DMS53 treated with DMSO at 0.1 percent for 48 hours (cell line): ENCODE data around the gene GAB2.
A peak's percentile ranks its signal among the peaks of the same experiment; 100 is the strongest.
"Not testable (repeated sequence)": the region's sequence is repeated elsewhere in the genome, so short reads cannot be mapped to it uniquely, and the experiment has no call there.

ENCODE experiments used
- DNase-seq: peaks from one replicate; lab custom pipeline; 2025; ENCODE audit not compliant: unreplicated experiment; lab: John Stamatoyannopoulos, UW

Gene GAB2

DNA sequence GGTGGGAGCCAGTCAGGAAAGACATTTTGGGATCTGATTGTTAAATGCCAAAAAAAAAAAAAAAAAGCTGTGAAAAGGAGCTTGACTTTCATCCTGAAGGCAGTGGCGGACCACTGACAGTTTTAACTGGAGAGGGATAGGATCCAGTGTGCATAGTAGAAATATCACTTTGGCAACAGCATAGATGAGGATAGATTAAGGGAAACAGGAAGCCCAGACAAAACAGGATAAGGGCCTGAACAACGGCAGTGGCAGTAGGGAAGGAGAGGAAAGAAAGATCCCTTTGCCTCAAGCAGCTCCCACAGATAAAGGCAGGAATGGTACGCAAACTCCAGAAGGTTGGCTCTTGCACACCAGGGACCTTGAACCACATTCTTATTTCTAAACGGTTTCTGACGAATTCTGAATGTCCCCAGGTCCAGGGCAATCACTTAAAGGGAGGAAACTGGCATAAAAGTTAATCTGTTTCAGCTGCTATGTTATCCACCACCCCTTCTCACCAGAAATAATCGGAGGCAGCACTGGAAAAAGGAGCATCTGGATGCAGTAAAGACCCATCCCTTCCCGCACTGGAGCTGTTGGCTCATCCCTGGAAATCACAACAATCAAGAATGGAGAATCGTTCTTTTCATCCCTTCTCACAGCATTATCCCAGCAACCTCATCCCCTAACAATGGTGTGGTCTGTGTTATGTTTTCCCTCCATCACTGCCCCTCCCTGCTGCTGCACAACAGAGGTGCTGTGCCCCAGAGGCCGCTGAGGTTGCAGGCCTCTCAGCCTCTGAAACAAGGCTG is 99.1 kb downstream of the GAB2 start:
- no peak for DNase-seq

DNA sequence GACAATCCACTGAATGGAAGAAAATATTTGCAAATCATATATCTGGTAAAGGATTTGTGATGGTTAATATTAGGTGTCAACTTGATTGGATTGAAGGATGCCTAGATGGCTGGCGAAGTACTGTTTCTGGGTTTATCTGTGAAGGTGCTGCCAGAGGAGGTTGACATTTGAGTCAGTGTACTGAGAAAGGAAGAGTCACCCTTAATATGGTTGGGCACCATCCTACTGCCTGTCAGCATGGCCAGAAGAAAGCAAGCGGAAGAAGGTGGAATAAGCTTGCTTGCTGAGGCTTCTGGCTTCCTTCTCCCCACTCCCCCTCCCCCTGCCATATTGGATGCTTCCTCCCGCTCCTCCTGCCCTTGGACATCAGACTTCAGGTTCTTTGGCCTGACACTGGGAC is 101.9 kb downstream of the GAB2 start:
- no peak for DNase-seq

DNA sequence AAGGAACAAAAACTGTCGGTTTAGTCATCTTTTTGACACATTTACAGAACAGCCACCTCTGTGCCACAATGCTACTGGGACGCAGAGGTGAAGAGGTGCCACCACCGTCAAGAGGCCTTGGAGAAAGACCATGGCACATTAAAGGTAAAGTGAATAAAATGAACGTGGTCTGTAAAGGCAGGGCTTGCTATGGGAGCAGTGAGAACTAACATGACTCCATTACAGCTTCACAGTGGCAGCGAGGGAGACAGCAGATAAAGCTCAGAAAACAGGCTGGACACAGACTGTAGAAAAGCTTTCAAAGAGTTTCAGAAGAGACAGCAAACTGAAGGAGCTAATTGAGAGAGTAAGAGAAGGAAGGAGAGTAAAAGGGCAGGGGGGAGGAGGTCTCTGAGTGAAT is 102.9 kb downstream of the GAB2 start:
- DNase-seq: no peak

DNA sequence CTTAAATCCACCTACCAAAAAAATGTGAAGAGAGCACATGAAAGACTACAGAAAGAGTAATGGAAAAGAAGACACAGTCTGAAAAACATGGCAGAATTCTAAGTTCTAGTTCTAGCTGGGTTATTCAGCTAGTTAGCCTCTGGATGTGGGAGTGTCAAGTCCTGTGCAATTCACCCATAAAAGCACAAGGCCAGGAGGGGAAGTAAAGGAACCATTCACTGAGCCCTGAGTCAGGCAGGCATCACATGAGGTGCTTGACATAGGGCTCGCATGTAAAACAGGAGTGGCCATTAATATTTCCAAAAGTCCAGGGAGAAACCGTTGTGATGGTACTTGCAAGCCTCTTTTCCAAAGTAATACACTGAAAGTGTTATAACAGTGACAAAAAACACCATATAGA is 103.7 kb downstream of the GAB2 start:
- DNase-seq: no peak

DNA sequence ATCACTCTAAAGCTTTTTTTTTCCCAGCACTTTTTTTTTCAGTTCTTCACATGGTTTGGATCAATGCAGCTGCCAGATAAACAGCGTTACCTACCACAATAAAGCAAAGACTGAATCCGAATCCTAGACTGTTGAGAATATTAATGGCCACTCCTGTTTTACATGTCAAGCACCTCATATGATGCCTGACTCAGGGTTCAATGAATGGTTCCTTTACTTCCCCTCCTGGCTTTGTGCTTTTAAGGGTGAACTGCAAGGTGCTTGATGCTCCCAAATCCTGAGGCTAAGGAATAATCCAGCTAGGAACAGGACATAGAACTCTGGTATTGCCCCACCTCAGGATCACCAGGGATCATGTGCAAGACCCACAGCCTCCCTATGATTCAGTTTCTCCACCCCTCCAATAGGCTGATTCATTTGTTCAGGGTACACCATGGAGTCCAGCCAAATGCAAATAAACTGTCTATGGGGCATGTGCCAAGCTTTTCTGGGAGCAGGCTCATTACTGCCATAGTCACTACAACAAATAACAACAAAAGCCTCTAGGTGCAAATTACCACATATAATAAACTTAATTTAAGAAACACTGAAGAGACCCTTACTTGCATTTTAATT is 104.3 kb downstream of the GAB2 start:
- DNase-seq: no peak

DNA sequence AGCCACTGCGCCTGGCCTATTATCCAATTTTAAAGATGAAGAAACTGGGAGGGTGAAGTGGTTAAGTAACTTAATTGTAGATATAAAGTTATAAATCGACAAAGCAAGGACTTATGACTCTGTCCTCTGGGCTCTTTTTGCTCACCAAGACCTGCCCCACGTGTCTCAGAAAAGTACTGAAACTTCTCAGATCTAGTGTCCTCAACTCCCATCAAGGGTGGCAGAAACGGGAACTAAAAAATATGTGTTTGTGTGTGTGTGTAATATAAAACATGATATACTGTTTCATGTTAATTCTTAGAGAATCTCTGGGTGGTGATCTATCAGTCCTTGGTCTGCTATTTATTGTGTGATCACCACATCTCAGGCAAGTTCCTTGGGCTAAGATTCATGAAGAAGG is 104.9 kb downstream of the GAB2 start:
- no peak for DNase-seq

DNA sequence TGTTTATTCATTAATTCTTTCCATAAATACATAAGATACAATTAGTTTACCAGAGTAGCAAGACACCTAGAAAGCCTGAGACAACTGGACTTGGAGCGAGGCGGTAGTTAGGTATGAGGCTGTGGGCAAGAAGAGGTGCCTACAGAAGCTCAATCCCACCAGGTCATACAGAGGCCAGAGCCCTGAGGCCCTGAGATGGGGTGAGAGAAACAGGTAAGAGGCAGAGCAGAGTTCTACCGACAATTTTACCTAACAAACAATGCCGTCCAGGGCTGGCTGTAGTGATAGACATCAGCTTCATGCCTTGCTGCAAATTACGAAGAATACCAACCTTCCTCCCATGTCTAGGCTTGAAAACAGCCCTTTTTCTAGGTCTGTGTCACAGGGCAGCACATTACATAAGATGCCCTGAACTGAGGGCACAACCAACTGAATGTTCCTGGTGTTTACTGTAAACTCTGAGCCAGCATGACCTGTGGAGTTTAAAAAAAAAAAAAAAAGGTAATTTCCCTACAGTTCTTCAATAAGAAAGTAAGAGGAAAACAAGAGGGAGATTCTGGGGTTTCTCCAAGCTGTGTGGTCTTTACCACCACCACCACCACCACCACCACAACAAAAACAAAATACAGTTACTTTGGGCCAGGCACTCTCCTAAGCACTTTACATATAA is 105.8 kb downstream of the GAB2 start:
- DNase-seq: no peak

DNA sequence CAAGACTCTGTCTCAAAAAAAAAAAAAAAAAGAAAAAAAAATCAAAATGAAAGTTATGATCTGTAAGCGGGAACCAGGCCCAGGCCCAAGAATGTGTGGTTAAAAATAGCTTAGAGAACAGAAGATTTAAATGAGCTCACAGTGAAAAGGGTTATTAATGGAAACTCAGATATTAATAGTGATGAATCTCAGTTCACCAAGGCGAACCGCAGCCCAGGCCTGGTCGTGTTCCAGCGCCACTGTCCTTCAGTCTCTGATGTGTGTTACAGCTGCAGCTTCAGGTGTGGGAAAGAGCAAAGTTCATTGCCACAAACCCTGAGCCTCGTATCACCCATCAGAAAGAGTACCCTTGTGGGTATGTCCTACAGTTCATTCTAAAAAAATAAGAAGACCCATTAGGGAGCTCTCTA is 107.1 kb downstream of the GAB2 start:
- DNase-seq: no peak

DNA sequence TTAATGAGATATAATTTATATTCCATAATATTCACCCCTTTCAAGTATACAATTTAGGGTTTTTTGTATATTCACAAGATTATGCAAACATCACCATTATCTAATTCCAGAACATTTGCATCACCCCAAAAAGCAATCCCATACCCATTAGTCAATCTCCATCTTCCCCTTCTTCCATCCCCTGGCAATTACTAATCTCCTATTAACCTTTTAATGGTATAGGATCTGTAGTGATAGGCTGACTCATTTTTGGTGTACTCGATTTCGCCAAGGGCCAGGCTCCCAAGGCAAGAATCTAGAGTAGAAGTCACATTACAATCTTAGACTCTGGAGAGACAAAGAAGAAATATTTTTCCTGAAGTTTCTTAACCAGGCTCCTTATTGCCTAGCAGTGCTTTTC is 113.4 kb downstream of the GAB2 start:
- DNase-seq: no peak

DNA sequence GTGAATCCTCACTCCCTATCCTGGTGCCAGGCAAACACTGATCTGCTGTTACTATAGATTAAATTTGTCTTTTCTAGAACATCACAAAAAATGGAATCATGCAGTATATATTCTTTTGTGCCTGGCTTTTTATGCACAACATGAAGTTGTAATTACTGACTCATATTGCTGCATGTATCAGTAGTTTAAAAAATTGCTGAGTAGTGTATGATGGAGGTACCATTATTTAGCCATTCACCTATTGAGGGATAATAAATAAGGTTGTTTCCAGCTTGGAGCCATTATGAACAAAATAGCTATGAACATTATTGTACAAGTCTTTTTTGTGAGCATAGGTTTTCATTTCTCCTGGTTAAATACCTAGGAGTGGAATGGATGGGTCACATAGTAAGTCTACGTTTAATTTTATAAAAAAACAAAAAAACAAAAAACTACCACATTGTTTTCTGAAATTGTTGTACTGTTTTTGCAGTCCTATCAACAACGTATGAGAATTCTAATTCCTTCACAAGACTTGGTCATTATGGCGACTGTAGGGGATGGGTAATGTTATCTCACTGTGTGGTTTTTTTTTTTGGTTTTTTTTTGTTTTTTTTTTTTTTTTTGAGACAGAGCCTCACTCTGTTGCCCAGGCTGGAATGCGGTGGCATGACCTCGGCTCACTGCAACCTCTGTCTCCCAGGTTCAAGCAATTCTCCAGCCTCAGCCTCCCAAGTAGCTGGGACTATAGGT is 117.3 kb downstream of the GAB2 start:
- no peak for DNase-seq

DNA sequence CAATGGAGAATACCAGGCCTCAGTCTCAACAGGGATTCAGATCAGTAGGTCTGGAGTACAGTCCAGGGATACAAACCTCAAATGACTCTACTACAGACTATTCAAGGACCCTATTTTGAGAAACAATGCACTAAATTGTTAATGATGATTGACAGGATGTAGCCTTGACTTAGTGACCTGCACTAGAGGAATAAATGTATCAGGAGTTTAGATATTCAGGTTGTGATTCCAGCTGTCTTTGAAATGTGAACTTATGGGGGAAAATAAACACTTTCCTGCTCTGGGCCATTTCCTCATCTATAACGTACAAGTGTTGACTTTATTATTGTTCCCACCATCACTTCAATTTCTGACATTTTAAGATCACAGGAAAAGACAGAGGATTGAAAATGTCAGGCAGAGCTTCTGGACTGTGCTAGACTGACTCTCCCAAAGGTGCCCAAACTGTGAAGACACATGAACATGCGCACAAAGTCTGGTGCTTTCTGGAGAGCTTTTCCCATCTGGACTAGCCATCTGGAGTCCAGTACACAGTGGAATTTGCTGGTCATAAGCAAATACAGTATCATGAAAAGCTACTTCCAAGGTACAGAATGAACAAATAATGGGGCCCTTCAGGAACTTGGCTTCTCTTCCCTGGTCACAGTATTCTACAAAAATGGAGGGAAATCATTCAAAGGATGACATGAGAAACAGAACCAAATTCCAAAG is 118.5 kb downstream of the GAB2 start:
- peak; percentile 68 for DNase-seq

DNA sequence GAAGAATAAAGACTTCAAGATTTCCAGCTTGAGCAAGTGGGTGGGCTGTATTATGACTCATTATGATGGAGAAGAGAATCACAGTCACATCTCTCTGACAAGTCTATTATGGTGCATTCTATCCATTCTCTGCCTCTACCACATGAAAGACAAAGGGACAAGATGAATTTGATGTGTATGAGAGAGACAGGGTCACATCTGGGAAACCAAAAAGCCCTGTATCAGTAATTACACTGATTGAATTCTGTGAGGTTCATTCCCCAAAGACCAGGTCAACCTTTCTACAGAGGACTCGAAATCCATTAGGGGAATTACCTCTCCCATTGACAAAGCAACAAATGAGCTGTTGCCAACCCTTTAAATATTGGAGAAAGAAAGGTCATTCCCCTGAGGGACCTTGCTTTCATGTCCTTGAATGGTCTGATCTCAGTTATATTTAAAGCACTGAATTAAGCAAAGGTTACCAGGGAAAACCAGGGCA is 119.3 kb downstream of the GAB2 start:
- DNase-seq: no peak

DNA sequence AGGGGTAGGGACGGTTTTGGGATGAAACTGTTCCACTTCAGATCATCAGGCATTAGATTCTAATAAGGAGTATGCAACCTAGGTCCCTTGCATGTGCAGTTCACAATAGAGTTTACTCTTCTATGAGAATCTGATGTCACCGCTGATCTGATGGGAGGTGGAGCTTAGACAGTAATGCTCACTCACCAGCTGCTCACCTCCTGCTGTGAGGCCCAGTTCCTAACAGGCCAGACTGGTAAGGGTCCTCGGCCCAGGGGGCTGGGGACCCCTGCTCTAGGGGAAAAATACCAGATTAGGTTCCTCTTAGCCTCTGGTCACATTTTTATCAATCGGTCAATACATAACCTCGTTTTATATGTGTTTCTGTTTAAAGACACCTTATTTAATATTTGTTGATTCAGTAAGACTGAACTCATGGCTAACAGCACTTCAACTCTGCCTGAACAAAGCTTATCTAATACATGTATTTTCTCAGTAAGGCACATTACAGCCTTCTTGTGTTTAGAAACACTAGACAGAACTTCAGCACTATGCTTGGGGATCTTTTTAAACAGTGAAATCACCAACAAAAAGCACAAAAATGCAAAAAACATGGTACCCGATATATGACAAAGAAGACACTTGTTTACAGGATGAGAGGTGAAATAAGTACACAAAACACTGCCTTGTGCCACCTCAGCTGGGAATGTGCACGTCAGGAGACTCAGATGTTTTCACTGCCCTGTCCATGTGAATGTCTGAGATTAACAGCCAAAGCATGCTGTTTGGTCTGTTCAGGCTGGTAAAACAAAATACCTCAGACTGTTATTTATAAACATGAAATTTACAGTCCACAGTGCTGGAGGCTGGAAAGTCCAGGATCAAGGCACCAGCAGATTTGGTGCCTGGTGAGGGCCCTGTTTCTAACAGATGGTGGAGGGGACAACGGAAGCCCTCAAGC is 121.4 kb downstream of the GAB2 start:
- DNase-seq: peak; percentile 94

DNA sequence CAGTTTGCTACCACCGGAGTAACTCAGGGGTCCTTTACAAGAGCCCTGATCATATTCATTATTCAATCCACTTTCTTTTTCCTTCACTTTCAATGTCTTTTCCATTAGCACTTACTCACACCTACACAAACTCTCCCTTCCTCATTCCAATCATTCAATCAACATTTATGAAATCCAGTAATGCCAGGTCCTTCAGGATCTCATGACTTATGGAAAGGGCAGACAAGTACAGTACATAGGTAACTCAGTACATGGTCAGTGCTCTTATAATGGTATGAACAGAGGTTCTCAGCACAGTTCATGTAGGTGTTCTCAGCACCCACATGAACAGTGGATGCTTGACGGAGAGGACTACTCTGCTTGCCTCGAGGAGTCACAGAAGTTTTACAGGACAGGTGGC is 122.3 kb downstream of the GAB2 start:
- no peak for DNase-seq

DNA sequence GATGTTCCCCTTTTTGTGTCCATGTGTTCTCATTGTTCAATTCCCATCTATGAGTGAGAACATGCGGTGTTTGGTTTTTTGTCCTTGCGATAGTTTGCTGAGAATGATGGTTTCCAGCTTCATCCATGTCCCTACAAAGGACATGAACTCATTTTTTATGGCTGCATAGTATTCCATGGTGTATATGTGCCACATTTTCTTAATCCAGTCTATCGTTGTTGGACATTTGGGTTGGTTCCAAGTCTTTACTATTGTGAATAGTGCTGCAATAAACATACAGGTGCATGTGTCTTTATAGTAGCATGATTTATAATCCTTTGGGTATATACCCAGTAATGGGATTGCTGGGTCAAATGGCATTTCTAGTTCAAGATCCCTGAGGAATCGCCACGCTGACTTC is 123.5 kb downstream of the GAB2 start:
- not testable (repeated sequence) for DNase-seq

DNA sequence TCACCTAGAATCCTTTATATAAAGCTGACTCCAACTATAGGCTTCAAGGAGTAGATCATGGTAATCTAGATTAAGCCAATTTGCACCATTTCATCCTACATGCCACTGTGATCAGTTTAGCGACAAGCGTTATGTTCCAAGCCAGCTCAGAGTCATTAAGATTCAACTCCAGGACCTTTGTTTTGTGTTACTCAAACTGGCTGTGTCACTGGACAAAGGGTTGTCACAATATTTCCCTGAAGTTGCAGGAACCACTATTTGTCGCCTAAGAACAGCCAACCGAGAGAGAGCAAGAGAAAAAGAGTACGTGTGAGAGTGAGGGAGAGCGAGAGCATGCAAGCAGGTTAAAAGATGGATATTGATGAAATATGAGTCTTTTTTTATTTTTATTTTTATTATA is 124.1 kb downstream of the GAB2 start:
- no peak for DNase-seq

DNA sequence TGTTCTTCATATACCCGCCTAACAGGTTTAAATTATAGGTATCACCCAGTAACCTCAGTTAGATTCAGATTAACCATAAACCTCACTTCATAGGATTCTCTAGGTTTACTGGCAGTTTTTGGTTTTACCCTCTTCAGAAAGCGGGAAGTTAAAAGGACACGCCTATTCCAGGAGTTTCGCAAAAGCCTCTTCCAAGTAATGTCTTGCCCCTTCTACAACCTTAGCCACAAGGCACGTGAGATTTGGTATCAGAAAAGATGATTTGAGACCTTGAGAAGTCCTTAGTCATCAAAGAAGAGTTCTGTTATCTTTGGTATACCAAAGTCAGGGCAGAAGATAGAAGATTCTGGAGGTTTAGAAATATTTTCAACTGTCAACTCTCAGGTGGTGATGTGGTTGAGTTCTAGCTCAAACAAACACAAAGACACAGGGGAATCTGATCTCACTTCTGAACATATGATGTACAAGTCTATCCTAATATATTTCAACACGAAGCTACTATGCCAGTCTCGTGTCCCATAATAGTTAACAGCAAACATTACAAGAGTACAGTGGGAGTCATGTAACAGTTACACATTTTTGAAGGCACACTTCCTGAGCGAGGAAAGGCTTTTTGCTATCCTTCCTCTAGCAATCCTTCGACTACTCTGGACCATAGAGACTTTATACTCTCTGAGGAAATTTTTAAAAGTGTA is 125.4 kb downstream of the GAB2 start:
- no peak for DNase-seq

DNA sequence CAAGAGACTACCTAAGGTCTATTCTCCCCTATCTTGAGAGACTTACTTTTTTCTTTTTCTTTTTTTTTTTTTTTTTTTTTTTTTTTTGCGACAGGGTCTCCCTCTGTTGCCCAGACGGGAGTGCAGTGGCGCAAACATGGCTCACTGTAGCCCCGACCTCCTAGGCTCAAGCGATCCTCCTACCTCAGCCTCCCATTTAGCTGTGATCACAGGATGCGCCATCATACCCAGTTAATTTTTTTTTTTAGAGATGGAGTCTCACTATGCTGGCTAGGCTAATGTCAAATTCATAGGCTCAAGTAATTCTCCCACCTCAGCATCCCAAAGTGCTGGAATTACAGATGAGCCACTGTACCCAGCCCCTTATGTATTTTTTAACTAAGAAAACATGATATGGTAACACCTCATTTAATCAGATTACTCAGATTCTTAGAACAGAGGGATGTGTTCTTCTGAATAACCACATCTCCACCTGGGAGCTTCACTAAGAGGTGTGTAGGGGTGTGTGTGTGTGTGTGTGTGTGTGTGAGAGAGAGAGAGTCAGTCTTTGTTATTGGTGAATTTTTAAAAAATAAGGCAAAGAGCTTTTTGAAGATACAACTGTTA is 126.0 kb downstream of the GAB2 start:
- no peak for DNase-seq
